Astrocyte (in vitro differentiated cells and primary cell): ENCODE data around the gene GRM2. TPM values are rescaled to one million over a fixed set of nuclear protein-coding genes. Genes with fewer than 3 reads are reported as not detected.

Source experiments
- DNase-seq: peaks from one replicate; pipeline ENCODE4 v3.0.0-alpha.2; 2010; ENCODE audit warnings: low read depth
- FAIRE-seq: peaks from 2 replicates; lab custom pipeline; 2011; peaks lifted over from hg19 to GRCh38; lab: Jason Lieb, UNC
- H2AFZ ChIP-seq: 2 replicates; pipeline ENCODE4 v1.6.0; 2012; ENCODE audit warnings: low read depth, low read length, inconsistent platforms
- H3K27ac ChIP-seq: 2 replicates; pipeline ENCODE4 v1.5.1; 2011; ENCODE audit warnings: low read depth, low read length, inconsistent platforms
- H3K27me3 ChIP-seq: 2 replicates; pipeline ENCODE4 v1.6.0; 2011; ENCODE audit warnings: low read length, inconsistent platforms; ENCODE audit not compliant: insufficient read depth
- H3K36me3 ChIP-seq: 2 replicates; pipeline ENCODE4 v1.5.1; 2011; ENCODE audit warnings: low read length, inconsistent platforms; ENCODE audit not compliant: insufficient read depth
- H3K4me1 ChIP-seq: 2 replicates; pipeline ENCODE4 v1.5.1; 2011; ENCODE audit warnings: low read length, inconsistent platforms; ENCODE audit not compliant: insufficient read depth
- H3K4me2 ChIP-seq: 2 replicates; pipeline ENCODE4 v1.6.0; 2012; ENCODE audit warnings: low read length, inconsistent platforms
- H3K4me3 ChIP-seq: 2 replicates; pipeline ENCODE4 v1.5.1; 2011; ENCODE audit warnings: low read depth, mild to moderate bottlenecking, low read length, inconsistent platforms; ENCODE audit not compliant: insufficient read depth
- H3K79me2 ChIP-seq: 2 replicates; pipeline ENCODE4 v1.6.0; 2012; ENCODE audit warnings: mild to moderate bottlenecking, low read length, inconsistent platforms; ENCODE audit not compliant: insufficient read depth
- H3K9ac ChIP-seq: 2 replicates; pipeline ENCODE4 v1.6.0; 2012; ENCODE audit warnings: mild to moderate bottlenecking, low read length, inconsistent platforms
- H3K9me3 ChIP-seq: 2 replicates; pipeline ENCODE4 v1.5.1; 2012; ENCODE audit warnings: low read depth, mild to moderate bottlenecking, low read length, inconsistent platforms; ENCODE audit not compliant: insufficient read depth
- H4K20me1 ChIP-seq: 2 replicates; pipeline ENCODE4 v1.6.0; 2012; ENCODE audit warnings: low read length, inconsistent platforms; ENCODE audit not compliant: insufficient read depth
- H3K27ac Mint-ChIP-seq: one replicate; pipeline ENCODE4 v1.8.0; 2021; ENCODE audit warnings: mild to moderate bottlenecking, mixed read lengths; ENCODE audit not compliant: unreplicated experiment
- H3K27me3 Mint-ChIP-seq: one replicate; pipeline ENCODE4 v1.8.0; 2021; ENCODE audit warnings: low read depth, mixed read lengths; ENCODE audit not compliant: unreplicated experiment
- H3K36me3 Mint-ChIP-seq: one replicate; pipeline ENCODE4 v1.8.0; 2021; ENCODE audit warnings: low read depth, mixed read lengths; ENCODE audit not compliant: unreplicated experiment
- H3K4me1 Mint-ChIP-seq: one replicate; pipeline ENCODE4 v1.8.0; 2021; ENCODE audit warnings: low read depth, mixed read lengths; ENCODE audit not compliant: unreplicated experiment
- H3K4me3 Mint-ChIP-seq: one replicate; pipeline ENCODE4 v1.8.0; 2021; ENCODE audit warnings: mild to moderate bottlenecking, moderate library complexity, mixed read lengths; ENCODE audit not compliant: unreplicated experiment
- H3K9me3 Mint-ChIP-seq: one replicate; pipeline ENCODE4 v1.8.0; 2021; ENCODE audit warnings: mild to moderate bottlenecking, mixed read lengths; ENCODE audit not compliant: unreplicated experiment
- EZH2 ChIP-seq: IDR thresholded peaks from 2 replicates; pipeline ENCODE4 v1.6.1; 2012; ENCODE audit warnings: mild to moderate bottlenecking, low read length, inconsistent platforms; ENCODE audit not compliant: insufficient read depth
- total RNA-seq: library from RNA; stranded (reverse); gene quantifications from 2 replicates; pipeline ENCODE4 v1.2.1, GENCODE V29; 2021
- TF ChIP-seq, protein P1 (sequence below): IDR thresholded peaks from 2 replicates; pipeline ENCODE4 v1.5.1; 2011; ENCODE audit warnings: low read depth, mild to moderate bottlenecking, inconsistent platforms, low read length, moderate library complexity; ENCODE audit not compliant: insufficient read depth

Gene GRM2
- total RNA-seq, 1 donor from 2014 or later: 0.25 TPM

DNA sequence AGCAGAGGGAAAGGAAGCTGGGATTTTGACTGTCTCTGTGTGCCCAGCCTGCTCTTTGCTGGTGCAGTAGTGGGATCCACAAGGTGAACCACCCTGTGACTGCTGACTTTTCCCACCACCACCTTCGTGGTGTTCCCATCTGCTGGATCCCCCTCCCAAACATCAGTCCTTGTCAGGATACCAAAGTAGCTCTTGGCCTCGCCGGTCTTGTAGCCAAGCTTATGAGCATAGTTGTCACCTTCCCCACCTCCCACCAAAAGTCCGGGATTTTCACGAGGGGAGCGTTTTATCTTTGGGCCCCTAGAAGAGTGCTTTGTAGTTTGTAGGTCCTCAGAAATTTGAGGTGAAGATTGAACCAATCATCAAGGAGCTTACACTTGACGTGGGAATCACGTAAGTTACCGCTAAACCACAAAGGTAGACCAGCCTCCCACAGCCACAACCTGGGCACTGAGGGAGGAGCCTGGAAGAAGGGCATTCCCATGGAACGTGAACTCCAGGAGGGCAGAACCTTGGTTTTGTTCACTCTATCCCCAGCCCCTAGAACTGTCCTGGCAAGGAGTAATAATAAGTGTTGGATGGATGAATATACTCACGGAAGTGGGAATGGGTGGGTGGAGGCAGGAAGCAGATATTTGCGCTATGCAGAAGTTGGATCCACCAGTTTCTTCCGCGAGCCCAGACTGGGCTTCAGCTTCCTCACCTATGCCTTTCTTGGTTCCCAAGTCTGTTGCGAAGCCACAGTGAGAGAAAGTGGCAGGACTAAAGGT is 36.6 kb upstream of the GRM2 start:
- Histone ChIP-seq H3K9me3 (no peaks in the 10 kb centered on the region), H2AFZ (no peak overlapping the region), H3K4me1 (peaks cover 18% of the 10 kb centered on the region), H3K27me3 (no peaks in the 10 kb centered on the region), H3K27ac (peak overlapping the region; percentile 30), H3K4me2 (peak overlapping the region; percentile 96), H3K4me3 (peak overlapping the region; percentile 88), H4K20me1 (peaks cover 35% of the 10 kb centered on the region), H3K36me3 (peaks cover 3% of the 10 kb centered on the region), H3K9ac (peak overlapping the region; percentile 91), H3K79me2 (peaks cover 7% of the 10 kb centered on the region)
- Mint-ChIP-seq H3K36me3 (peaks cover 8% of the 10 kb centered on the region), H3K27ac (no peak overlapping the region), H3K4me1 (peaks cover 22% of the 10 kb centered on the region), H3K9me3 (no peaks in the 10 kb centered on the region), H3K4me3 (peak overlapping the region; percentile 71), H3K27me3 (no peaks in the 10 kb centered on the region)
- TF ChIP-seq EZH2: no peak
- TF ChIP-seq, protein P1, sequence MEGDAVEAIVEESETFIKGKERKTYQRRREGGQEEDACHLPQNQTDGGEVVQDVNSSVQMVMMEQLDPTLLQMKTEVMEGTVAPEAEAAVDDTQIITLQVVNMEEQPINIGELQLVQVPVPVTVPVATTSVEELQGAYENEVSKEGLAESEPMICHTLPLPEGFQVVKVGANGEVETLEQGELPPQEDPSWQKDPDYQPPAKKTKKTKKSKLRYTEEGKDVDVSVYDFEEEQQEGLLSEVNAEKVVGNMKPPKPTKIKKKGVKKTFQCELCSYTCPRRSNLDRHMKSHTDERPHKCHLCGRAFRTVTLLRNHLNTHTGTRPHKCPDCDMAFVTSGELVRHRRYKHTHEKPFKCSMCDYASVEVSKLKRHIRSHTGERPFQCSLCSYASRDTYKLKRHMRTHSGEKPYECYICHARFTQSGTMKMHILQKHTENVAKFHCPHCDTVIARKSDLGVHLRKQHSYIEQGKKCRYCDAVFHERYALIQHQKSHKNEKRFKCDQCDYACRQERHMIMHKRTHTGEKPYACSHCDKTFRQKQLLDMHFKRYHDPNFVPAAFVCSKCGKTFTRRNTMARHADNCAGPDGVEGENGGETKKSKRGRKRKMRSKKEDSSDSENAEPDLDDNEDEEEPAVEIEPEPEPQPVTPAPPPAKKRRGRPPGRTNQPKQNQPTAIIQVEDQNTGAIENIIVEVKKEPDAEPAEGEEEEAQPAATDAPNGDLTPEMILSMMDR: no peak
- DNase-seq (no peak), FAIRE-seq (no peak)

GRCh38 chr3:51670823-51671733 is 35.8 kb upstream of the GRM2 start, which contains the start of gene TEX264:
TSS of gene TEX264 (plus strand) at chr3:51671252. CDS start at chr3:51674305, 3,053 bp downstream.
- H3K4me1 Mint-ChIP-seq: peaks cover 22% of the 10 kb centered on the region
- peak within 1 kb of the TSS; percentile 86 for H3K4me3 Mint-ChIP-seq
- Histone ChIP-seq H2AFZ (peak within 1 kb of the TSS; percentile 94), H3K9ac (peak within 1 kb of the TSS; percentile 91), H3K27ac (peak within 1 kb of the TSS; percentile 62), H3K4me3 (peak within 1 kb of the TSS; percentile 88), H3K4me1 (peaks cover 22% of the 10 kb centered on the region), H3K9me3 (no peaks in the 10 kb centered on the region), H3K79me2 (peaks cover 10% of the 10 kb centered on the region), H3K27me3 (no peaks in the 10 kb centered on the region), H3K4me2 (peak within 1 kb of the TSS; percentile 96), H4K20me1 (peaks cover 43% of the 10 kb centered on the region), H3K36me3 (no peaks in the 10 kb centered on the region)
- no peaks in the 10 kb centered on the region for H3K9me3 Mint-ChIP-seq
- TF ChIP-seq, protein P1: no peak
- no peak for TF ChIP-seq EZH2
- no peaks in the 10 kb centered on the region for H3K27me3 Mint-ChIP-seq
- DNase-seq (peak; percentile 57), FAIRE-seq (no peak)
- peak within 1 kb of the TSS; percentile 80 for H3K27ac Mint-ChIP-seq
- peaks cover 9% of the 10 kb centered on the region for H3K36me3 Mint-ChIP-seq
